ENCODE measurements around the gene BPIFB6.
A peak's percentile ranks its signal among the peaks of the same experiment; 100 is the strongest.

The BPIFB6 gene

DNA sequence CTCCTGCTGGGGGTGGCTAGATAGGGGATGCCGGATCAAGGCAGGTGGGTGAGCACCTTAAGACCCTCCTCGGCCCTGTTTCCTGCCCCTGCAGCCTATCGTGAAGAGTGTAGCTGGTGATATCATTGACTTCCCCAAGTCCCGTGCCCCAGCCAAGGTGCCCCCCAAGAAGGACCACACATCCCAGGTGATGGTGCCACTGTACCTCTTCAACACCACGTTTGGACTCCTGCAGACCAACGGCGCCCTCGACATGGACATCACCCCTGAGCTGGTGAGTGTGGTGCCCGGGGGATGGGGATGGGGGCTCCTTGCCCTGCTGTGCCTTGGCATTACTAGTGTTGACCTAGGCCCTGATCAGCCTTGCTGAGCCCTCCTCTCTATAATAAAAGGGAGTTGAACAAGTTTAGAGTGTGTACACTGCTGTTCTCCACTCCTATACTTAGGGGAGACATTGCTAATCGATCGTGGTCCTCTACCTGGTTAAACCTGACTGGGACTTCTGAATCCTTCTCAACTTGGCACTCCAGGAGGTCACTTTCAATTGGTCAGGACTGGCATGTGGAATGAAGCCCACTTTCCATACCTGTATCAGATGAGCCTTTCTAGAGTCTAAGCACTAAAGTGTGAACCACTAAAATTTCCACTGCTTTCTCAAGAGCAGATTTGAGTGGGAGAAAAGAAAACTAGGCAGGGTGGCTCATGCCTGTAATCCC, 33.3 kb downstream of the BPIFB6 start:
- no peak for DNase-seq

DNA sequence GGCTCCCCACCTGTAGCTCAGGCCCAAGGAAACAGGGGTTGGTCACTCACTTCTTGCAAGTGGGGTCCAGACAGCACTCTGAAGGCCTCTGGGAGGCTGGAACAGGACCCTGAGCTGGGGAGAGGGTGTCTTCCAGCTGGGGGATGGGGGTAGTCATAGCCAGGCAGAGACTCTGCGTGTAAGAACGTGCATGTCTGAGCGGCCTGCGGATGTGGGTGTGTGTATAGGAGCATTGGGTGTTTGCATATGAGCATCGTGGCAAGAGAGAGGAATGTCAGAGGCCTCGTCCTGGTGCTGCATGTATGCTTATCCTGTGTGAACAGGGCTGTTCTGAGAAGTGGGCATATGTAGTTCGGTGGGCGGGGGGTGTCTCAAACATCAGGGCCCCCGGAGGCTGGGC, 34.3 kb downstream of the BPIFB6 start:
- DNase-seq, result no peak

DNA sequence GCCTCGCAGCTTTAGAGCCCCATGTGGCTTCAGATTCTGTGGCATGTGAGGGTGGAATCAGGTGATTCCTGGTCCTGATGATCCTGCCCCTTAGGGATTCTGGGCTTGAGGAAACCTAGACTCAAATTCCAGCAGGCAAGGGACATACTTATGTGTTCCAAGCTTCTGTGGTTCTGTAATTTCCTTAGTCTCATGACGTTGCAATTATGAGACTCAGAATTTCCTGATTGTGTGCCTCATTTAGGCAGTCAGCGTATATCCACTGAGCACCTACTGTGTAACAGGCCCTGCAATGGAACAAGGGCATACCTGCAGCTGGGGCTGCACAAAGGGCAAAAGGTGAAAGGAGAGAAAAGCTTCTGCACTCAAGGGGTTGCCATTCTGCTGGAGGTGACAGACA, 36.4 kb downstream of the BPIFB6 start:
- DNase-seq, result no peak

DNA sequence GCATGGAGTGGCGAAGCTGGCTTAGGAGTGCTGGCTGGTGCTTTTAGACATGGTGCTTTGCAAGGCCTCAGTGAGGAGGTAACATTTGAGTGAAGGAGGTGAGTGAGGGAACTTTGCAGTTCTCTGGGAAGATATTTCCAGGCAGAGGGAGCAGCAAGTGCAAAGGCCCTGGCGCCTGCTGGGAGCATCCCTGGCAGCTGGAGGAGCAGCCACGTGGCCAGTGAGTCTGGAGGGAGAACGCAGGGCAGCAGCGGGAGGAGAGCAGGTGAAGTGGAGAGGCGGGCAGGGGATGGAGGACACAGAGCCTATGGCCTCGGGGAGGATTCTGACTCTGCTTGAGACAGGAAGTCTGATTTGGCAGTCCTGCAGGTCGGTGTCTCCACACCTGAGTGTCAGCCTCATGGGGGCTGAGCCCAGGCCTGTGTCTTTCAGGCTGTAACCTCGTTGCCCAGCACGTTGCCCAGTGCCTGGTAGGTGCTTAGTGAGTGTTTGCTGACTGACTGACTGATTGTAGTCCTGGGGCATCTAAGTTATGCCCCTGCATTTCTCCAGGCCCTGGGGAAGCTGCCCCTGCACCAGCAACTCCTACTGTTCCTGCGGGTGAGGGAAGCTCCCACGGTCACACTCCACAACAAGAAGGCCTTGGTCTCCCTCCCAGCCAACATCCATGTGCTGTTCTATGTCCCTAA, 36.9 kb downstream of the BPIFB6 start:
- DNase-seq, result no peak

DNA sequence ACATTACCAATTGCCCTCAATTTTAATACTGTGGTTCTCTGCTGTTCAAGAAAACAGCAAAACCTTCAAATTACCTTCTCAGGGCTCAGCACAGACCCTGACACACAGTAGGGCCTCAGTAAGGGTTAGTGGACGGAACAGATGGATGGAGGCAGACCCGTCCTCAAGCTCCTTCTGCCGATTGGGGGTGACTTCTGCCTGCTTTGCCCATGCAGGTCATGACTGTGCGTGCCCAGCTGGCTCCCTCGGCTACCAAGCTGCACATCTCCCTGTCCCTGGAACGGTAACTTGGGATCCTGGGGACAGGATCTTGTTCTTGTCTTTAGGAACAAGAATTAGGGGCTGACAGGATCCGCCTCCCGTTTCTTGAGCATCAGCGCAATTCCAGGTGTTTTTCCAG, 38.2 kb downstream of the BPIFB6 start:
- DNase-seq, result no peak

DNA sequence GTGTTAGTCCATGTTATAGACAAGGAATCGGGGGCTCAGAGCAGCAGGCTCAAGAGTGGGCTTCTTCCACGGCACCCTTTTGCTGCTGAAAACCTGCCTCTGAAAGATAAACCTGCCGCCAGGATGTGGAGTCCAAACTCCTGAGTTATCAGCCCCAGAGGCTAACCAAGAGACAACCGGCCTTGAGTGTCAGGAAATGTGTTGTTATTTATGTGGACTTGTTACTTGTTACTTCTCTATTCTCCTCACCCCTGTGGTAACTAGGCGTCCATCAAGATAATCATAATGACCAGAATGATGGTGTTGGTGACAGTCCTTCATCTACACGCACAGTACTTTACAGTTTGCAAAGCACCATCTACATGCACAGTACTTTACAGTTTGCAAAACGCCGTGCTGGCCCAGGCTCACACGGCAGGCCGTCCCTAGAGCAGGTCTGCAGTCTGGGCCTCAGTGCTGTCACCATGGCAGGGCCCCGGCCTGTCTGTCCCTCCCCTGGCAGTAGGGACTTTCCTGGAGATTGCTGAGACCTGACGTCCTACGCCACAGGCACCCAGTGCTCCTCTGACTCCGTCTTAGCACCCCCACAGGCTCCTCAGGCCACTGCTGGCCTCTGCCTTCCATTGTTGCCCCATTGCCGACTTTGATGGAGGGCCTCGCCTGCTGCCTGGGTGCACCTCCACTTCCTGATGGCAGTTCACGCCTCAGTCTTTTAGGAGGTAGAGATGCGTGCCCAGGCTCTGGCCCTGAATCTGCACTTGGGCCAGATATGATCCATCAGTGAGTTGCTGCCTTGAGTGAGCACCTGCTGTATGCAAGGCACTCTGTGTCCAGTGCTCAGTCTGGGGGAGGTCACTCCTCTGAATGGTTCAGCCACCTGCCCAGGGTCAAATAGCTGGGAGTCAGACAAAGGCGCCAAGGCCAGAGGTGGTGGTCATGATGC, 38.9 kb downstream of the BPIFB6 start:
- no peak for DNase-seq

GRCh38 chr20:33071198-33071597, 39.8 kb downstream of the BPIFB6 start:
- no peak for DNase-seq

GRCh38 chr20:33072362-33072761, 40.9 kb downstream of the BPIFB6 start:
- no peak for DNase-seq

DNA sequence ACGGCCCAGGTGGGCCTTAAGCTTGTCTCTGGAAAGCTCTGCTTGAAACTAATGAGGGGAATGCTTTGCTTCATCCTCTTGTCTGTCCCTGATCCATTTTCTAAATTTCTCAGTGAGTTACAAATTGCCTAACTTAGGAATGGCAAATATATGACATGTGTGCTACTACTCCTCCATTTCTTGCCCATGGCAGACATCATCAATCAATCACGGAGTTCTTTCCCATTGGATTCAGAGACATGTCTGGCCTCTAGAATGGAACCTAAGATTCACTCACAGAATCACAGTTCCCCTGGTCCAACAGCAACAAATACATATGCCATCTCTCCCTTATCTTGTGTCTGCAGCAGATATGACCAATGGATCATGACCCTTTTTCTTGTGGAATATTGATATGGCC, 41.4 kb downstream of the BPIFB6 start:
- no peak for DNase-seq

DNA sequence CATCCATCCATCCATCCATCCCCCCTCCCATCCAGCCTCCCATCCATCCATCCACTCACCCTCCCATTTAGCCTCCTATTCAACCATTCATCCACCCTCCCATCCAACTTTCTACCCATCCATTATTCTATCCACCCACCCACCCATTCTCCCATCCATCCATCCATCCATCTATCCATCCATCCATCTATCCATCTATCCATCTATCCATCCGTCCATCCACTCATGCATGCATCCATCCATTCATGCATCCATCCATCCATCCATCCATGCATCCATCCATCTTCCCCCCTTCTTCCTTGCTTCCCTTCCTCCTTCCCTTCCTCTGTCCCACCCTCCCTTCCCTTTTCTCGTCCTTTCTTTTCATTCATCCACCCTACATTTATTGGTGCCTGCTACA, 43.2 kb downstream of the BPIFB6 start:
- no peak for DNase-seq

DNA sequence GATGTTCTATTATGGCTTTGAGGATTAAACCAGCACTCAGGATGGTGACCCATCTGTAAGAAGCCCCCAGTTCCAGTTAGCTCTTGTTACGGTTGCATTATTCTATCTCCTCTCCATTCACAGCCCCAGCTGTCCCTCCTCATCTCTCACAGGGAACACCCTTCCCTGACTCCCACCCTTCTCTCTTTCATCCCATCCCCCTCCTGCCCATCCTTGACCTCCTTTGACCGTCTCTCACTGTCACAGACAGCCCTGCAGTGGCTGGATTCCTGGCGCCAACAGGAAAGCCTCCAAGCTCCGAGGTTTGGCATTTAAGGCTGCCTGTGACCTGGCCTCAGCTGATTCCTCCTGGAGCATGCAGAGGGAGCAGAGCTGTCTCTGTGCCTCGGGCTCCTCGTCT, 43.8 kb downstream of the BPIFB6 start:
- no peak for DNase-seq

DNA sequence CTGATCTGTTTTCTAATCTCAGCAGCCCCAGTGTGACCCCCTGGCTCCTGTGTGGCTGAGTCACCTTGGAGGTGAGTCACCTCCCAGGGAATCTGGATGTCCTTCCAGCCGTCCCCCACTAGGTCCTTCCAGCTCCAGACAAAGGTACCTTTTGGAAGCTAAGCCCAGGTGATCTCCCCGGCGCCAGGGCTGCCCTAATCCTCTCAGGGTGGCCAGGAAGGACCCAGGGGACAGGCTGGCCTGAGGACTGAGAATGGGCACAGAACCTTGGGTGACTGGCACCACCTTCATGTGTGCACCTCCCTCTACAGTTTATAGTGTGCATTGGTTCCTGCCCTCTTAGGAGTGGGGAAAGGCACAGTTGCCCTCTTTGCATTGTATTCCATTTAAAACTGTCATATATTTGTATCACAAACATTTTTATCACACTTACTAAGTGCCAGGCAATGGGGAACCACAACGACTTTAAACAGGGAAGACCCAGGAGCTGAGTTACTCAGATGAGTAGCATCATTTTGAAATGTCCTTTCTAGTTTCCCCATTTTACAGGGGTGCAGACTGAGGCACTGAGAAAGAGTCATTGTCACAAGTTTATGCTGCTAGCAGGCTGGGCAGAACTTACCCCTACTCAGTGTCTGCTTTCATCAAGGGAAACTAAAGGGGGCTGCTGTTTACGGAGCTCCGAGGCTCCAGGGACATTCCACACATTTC, 45.4 kb downstream of the BPIFB6 start:
- DNase-seq, result no peak

- peak; percentile 53 for DNase-seq
Measured at GRCh38 chr20:33079259-33079658, 47.8 kb downstream of the BPIFB6 start, which contains the start of gene BPIFB4. TSS of gene BPIFB4 (plus strand) at chr20:33079643. CDS start at chr20:33081527, 1,884 bp downstream.

DNA sequence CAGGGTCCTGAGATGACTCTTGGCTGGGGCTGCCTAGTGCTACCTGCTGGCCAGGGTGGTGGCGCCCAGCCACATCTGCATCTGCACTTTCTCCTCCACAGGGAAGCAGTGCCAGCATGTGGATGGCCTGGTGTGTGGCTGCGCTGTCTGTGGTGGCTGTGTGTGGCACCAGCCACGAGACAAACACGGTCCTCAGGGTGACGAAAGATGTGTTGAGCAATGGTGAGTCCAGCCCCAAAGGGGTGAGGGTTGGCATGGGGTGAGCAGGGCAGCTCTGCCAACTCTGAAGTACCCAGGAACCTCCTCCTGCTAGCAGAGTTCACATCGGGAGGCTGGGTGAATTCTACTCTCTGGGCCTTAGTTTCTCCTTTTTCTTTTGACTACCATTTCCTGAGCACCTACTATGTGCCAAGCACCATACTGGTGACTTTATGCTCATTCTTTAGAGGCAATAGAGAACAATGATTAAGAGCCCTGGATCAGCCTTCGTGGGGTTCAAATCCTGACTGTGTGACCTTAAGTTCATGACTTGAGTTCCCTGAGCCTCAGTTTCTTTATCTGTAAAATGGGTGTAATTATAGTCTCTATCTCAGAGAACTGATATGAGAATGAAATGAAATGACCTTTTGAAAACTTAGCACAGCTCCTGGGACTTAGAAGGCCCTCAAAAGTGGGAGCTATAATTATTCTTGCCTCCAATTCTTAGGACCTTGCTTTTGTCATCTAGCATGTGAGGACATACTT, 50.1 kb downstream of the BPIFB6 start:
- DNase-seq, result no peak

DNA sequence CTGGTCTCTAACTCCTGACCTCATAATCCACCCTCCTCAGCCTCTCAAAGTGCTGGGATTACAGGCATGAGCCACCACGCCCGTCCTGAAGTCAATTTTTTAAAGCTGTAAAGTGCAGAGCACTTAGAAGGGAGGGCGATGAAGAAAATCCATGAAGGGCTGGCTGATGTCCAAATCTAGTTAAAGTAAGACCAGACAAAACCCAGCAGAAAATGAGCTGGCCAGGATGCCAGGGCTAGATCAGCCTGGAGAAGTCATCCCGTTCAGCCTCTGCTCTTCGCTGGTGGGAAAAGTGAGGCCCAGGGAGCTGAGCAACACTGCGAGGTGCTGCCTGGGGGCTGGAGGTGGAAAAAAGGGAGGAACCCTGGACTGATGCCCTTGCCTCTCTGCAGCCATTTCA, 51.1 kb downstream of the BPIFB6 start:
- DNase-seq, result no peak

- no peak for DNase-seq
Measured at GRCh38 chr20:33083544-33084340, 52.3 kb downstream of the BPIFB6 start.

DNA sequence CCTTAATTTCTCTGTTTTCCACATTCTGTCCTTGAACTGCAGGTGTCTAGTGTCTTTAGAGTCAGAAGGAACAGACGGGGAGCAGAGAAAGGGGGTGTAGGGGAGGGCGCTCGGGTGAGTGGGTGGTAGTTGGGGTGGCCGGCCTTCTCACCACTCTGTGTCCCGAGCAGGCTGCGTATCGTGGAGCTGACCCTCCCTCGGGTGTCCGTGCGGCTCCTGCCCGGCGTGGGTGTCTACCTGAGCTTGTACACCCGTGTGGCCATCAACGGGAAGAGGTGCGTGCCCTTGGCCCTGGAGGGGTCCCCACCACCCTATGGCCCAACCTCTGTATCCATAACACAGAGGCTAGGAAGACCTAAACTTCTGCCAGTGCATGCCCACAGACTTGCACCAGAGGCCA, 53.3 kb downstream of the BPIFB6 start:
- DNase-seq, result no peak

- no peak for DNase-seq
Measured at GRCh38 chr20:33086052-33086722, 54.7 kb downstream of the BPIFB6 start.

GRCh38 chr20:33091147-33091546, 59.7 kb downstream of the BPIFB6 start:
- no peak for DNase-seq

DNA sequence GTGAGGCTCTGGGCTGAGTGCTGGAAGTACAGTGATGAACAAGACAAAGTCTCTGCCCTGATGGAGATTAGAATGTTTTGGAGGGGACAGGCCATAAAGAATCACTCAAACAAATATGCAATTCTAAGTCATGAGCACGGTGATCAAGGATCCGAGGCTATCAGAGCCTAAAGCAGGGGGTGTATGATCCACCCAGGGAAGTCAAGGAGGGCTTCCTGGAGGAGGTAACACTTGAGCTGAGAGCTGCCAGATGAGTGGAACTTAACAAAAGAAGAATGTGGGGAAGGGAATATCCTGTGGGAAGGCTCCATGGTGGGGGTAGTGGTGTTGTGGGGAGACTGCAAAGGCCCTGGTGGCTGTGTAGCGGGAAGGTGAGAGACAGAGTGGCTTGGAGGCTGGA, 60.2 kb downstream of the BPIFB6 start:
- no peak for DNase-seq

DNA sequence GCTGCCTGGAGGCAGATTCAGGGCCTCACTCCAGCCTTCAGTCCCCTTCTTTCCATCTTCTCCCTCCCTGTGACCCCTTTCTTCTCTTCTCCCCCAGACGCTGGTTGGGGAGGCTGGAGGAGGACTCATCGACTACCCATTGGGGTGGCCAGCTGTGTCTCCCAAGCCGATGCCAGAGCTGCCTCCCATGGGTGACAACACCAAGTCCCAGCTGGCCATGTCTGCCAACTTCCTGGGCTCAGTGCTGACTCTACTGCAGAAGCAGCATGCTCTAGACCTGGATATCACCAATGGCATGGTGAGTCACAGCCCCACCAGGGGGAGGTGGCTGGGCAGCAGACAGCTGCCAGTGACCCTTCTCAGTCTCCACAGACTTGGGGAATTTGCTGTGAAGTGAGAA, 60.9 kb downstream of the BPIFB6 start:
- no peak for DNase-seq
